HCT116 (cell line): ENCODE measurements around the gene TAGLN.

ENCODE experiments used
- CTCF ChIP-seq, 3 experiments: fragments of 200-600 bp in 1 of 3; sonication (generic) in 1 of 3; IDR thresholded peaks in 2 of 3; conservative IDR thresholded peaks in 1 of 3; 2 replicates each; pipeline ENCODE4 v1.5.1; 2012 to 2017; ENCODE audit warnings: low read depth in 2 of 3, low read length in 2 of 3, antibody characterized with exemption in 1 of 3, borderline replicate concordance in 1 of 3, control low read depth in 1 of 3, mild to moderate bottlenecking in 1 of 3, mixed read lengths in 1 of 3, mixed run types in 1 of 3, moderate library complexity in 1 of 3; ENCODE audit not compliant: insufficient read depth in 1 of 3
- ELF1 ChIP-seq: IDR thresholded peaks from 2 replicates; pipeline ENCODE4 v1.6.1; 2012; ENCODE audit warnings: low read depth, borderline replicate concordance
- EZH2 ChIP-seq: fragments of 200-600 bp; sonication (generic); IDR thresholded peaks from 2 replicates; pipeline ENCODE4 v1.6.1; 2017; ENCODE audit warnings: antibody characterized with exemption, mixed run types
- POLR2A ChIP-seq: IDR thresholded peaks from 2 replicates; pipeline ENCODE4 v1.7.0; 2011; ENCODE audit warnings: borderline replicate concordance; ENCODE audit not compliant: insufficient read depth, insufficient read length; ENCODE audit errors: extremely low read depth
- POLR2AphosphoS5 ChIP-seq: IDR thresholded peaks from 2 replicates; pipeline ENCODE4 v1.6.1; 2011; ENCODE audit warnings: mild to moderate bottlenecking, low read depth, low read length, moderate library complexity
- RAD21 ChIP-seq: IDR thresholded peaks from 2 replicates; pipeline ENCODE4 v1.6.1; 2012; ENCODE audit warnings: low read depth, mild to moderate bottlenecking
- REST ChIP-seq: IDR thresholded peaks from 2 replicates; pipeline ENCODE4 v1.6.1; 2012; ENCODE audit warnings: low read depth
- SIN3A ChIP-seq: IDR thresholded peaks from 2 replicates; pipeline ENCODE4 v1.6.1; 2012; ENCODE audit warnings: low read depth
- ZBTB33 ChIP-seq: IDR thresholded peaks from 2 replicates; pipeline ENCODE4 v1.6.1; 2011; ENCODE audit warnings: mild to moderate bottlenecking, low read length, moderate library complexity; ENCODE audit not compliant: insufficient replicate concordance; ENCODE audit errors: extremely low read depth
- ZNF274 ChIP-seq: fragments of 200-500 bp; sonication (Bioruptor generic); IDR thresholded peaks from 2 replicates; pipeline ENCODE4 v1.6.1; 2014; ENCODE audit warnings: mild to moderate bottlenecking, low read depth, low read length, inconsistent platforms
- TF ChIP-seq, protein P1 (sequence below): IDR thresholded peaks from 2 replicates; pipeline ENCODE4 v1.6.1; 2012

DNA sequence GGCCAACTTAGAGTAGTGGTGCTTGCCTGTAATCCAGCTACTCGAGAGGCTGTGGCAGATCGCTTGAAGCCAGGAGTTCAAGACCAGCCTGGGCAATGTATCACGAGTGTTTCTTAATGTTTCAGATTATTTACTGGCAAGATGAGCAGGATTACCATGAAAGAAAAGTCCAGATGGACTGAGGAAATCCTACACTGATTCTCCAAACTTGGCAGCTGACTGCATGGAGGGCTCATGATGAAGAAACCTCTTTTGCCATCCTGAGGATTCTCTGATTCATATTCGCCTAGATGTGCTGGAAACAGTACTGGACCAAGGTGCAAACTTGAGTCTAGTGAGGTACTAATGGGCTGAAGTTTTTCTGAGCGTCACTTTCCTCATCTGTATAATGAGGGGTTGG lies 23.4 kb upstream of the TAGLN start:
- TF ChIP-seq CTCF (IDR thresholded peaks at IDR 0.05 in 2 of 3, conservative IDR thresholded peaks at IDR 0.05 in 1 of 3; ENCODE audit: borderline replicate concordance in 1 of 3, insufficient read depth in 1 of 3, low read depth in 2 of 3, low read length in 2 of 3): no peak
- TF ChIP-seq REST: no peak
- no peak for TF ChIP-seq EZH2
- TF ChIP-seq POLR2AphosphoS5: no peak
- TF ChIP-seq POLR2A: no peak
- TF ChIP-seq RAD21: no peak
- TF ChIP-seq, protein P1, sequence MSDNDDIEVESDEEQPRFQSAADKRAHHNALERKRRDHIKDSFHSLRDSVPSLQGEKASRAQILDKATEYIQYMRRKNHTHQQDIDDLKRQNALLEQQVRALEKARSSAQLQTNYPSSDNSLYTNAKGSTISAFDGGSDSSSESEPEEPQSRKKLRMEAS: no peak
- TF ChIP-seq SIN3A: no peak
- TF ChIP-seq ZBTB33: no peak
- TF ChIP-seq ELF1: no peak
- no peak for TF ChIP-seq ZNF274
